ENCODE data around the gene ADAM30.

DNA sequence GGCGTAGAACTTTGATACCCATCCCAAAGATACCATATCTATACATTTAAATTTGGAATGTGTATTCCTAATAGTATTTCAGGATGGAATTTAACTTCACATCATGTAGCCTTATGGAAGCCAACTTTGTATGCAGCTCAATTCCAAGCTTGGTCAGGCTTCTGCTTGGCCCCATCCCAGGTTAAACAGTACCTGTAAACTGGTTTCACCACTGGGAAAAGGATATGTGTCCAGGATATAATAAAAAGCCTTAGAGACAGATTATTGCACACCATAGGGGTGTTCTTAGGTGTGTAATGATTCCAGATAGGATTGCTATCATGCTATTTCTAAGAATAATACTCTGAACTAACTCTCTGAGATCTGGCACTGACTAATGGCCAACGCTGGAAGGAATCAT, 28.1 kb downstream of the ADAM30 start:
- TF ChIP-seq, protein P1, sequence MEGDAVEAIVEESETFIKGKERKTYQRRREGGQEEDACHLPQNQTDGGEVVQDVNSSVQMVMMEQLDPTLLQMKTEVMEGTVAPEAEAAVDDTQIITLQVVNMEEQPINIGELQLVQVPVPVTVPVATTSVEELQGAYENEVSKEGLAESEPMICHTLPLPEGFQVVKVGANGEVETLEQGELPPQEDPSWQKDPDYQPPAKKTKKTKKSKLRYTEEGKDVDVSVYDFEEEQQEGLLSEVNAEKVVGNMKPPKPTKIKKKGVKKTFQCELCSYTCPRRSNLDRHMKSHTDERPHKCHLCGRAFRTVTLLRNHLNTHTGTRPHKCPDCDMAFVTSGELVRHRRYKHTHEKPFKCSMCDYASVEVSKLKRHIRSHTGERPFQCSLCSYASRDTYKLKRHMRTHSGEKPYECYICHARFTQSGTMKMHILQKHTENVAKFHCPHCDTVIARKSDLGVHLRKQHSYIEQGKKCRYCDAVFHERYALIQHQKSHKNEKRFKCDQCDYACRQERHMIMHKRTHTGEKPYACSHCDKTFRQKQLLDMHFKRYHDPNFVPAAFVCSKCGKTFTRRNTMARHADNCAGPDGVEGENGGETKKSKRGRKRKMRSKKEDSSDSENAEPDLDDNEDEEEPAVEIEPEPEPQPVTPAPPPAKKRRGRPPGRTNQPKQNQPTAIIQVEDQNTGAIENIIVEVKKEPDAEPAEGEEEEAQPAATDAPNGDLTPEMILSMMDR (IDR thresholded peaks at IDR 0.05): no peak
- no peak for TF ChIP-seq POLR2AphosphoS5 (IDR thresholded peaks at IDR 0.05; ENCODE audit: low read depth, low read length)
- TF ChIP-seq TCF7L2 (IDR thresholded peaks at IDR 0.05; ENCODE audit: low read depth, low read length): no peak
- TF ChIP-seq, protein P2, sequence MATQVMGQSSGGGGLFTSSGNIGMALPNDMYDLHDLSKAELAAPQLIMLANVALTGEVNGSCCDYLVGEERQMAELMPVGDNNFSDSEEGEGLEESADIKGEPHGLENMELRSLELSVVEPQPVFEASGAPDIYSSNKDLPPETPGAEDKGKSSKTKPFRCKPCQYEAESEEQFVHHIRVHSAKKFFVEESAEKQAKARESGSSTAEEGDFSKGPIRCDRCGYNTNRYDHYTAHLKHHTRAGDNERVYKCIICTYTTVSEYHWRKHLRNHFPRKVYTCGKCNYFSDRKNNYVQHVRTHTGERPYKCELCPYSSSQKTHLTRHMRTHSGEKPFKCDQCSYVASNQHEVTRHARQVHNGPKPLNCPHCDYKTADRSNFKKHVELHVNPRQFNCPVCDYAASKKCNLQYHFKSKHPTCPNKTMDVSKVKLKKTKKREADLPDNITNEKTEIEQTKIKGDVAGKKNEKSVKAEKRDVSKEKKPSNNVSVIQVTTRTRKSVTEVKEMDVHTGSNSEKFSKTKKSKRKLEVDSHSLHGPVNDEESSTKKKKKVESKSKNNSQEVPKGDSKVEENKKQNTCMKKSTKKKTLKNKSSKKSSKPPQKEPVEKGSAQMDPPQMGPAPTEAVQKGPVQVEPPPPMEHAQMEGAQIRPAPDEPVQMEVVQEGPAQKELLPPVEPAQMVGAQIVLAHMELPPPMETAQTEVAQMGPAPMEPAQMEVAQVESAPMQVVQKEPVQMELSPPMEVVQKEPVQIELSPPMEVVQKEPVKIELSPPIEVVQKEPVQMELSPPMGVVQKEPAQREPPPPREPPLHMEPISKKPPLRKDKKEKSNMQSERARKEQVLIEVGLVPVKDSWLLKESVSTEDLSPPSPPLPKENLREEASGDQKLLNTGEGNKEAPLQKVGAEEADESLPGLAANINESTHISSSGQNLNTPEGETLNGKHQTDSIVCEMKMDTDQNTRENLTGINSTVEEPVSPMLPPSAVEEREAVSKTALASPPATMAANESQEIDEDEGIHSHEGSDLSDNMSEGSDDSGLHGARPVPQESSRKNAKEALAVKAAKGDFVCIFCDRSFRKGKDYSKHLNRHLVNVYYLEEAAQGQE (IDR thresholded peaks at IDR 0.05; ENCODE audit: insufficient read depth in 1 of 2, low read depth in 2 of 2, low read length in 1 of 2): no peak
